HepG2 (cell line): ENCODE data around the gene ARPIN. TPM values are rescaled to one million over a fixed set of nuclear protein-coding genes. Genes with fewer than 3 reads are reported as not detected.

Source experiments
- AGO1 ChIP-seq: fragments of 200-400 bp; formaldehyde crosslinking; IDR thresholded peaks from 2 replicates; pipeline ENCODE4 v1.6.1; 2017; ENCODE audit warnings: mild to moderate bottlenecking, low read depth, low read length, moderate library complexity; ENCODE audit not compliant: poor library complexity, severe bottlenecking
- GTF2F1 ChIP-seq: fragments of 150-350 bp; IDR thresholded peaks from 2 replicates; pipeline ENCODE4 v1.6.1; 2014; ENCODE audit warnings: low read length
- MEIS1 ChIP-seq: sonication (generic); formaldehyde crosslinking; IDR thresholded peaks from 2 replicates; pipeline ENCODE4 v1.9.0; 2021; ENCODE audit warnings: mild to moderate bottlenecking, missing genetic modification reagents, moderate library complexity, borderline replicate concordance
- NR2F1 ChIP-seq, 2 experiments: fragments of 450-650 bp in 1 of 2; formaldehyde crosslinking in 1 of 2; IDR thresholded peaks; 2 replicates each; pipeline versions ENCODE4 v1.5.0 to v1.6.1; 2016 to 2020; ENCODE audit warnings: mild to moderate bottlenecking in 1 of 2, missing compliant biosample characterization in 1 of 2, missing genetic modification reagents in 1 of 2, moderate library complexity in 1 of 2
- PAWR ChIP-seq: sonication (generic); formaldehyde crosslinking; IDR thresholded peaks from 2 replicates; pipeline ENCODE4 v1.4.0; 2020; ENCODE audit warnings: missing genetic modification reagents, mild to moderate bottlenecking, borderline replicate concordance
- RFX3 ChIP-seq: IDR thresholded peaks from 2 replicates; pipeline ENCODE4 v1.6.1; 2016; ENCODE audit warnings: missing biosample characterization, missing genetic modification reagents
- SRSF4 ChIP-seq: fragments of 200-400 bp; formaldehyde crosslinking; IDR thresholded peaks from one replicate; pipeline ENCODE4 v1.6.1; 2018; ENCODE audit warnings: mild to moderate bottlenecking, low read depth, low read length, moderate library complexity; ENCODE audit not compliant: poor library complexity, severe bottlenecking
- TMF1 ChIP-seq: sonication (generic); formaldehyde crosslinking; IDR thresholded peaks from 2 replicates; pipeline ENCODE4 v1.8.1; 2022; ENCODE audit warnings: low read depth, missing genetic modification reagents
- ZBTB38 ChIP-seq: sonication (generic); formaldehyde crosslinking; IDR thresholded peaks from 2 replicates; pipeline ENCODE4 v1.5.1; 2020; ENCODE audit warnings: mild to moderate bottlenecking, missing genetic modification reagents
- ZFP36L1 ChIP-seq: sonication (generic); formaldehyde crosslinking; IDR thresholded peaks from 2 replicates; pipeline ENCODE4 v1.8.0; 2022; ENCODE audit warnings: mild to moderate bottlenecking, missing genetic modification reagents, moderate library complexity
- ZNF10 ChIP-seq: sonication (generic); formaldehyde crosslinking; IDR thresholded peaks from 2 replicates; pipeline ENCODE4 v1.4.0; 2020; ENCODE audit warnings: mild to moderate bottlenecking, low read depth, missing genetic modification reagents, borderline replicate concordance
- ZNF251 ChIP-seq: sonication (generic); formaldehyde crosslinking; IDR thresholded peaks from 2 replicates; pipeline ENCODE4 v1.9.0; 2021; ENCODE audit warnings: mild to moderate bottlenecking, missing genetic modification reagents
- ZNF350 ChIP-seq: sonication (generic); formaldehyde crosslinking; IDR thresholded peaks from 2 replicates; pipeline ENCODE4 v1.4.0; 2020; ENCODE audit warnings: mild to moderate bottlenecking, low read depth, missing genetic modification reagents, borderline replicate concordance
- polyA plus RNA-seq, 8 experiments: library from polyadenylated mRNA; depleted of rRNA in 3 of 8; stranded (reverse) in 7 of 8; unstranded in 1 of 8; fragments of >200 nt; fragmentation: Illumina TruSeq in 4 of 8; extraction: Trizol in 4 of 8; gene quantifications; 2 replicates each; pipeline versions ENCODE4 v1.2.1 to v1.2.3, GENCODE V29; 2011 to 2016; ENCODE audit warnings: low read depth in 4 of 8, missing spikeins in 1 of 8, mixed read lengths in 1 of 8; ENCODE audit not compliant: insufficient read depth in 1 of 8
- total RNA-seq, 5 experiments: library from RNA; depleted of rRNA; stranded (reverse); fragments of >200 nt; fragmentation: Illumina TruSeq; extraction: Trizol; gene quantifications; 2 replicates each; pipeline ENCODE4 v1.2.3, GENCODE V29; 2016; ENCODE audit warnings: low read depth in 1 of 5
- TF ChIP-seq, protein P1 (sequence below): sonication (generic); formaldehyde crosslinking; IDR thresholded peaks from 2 replicates; pipeline ENCODE4 v1.5.0; 2020; ENCODE audit warnings: mild to moderate bottlenecking, missing genetic modification reagents, borderline replicate concordance
- TF ChIP-seq, protein P2 (sequence below): sonication (generic); formaldehyde crosslinking; IDR thresholded peaks from 2 replicates; pipeline ENCODE4 v1.8.0; 2022; ENCODE audit warnings: missing genetic modification reagents, mild to moderate bottlenecking, inconsistent platforms, borderline replicate concordance

Gene ARPIN
- total and polyA plus RNA-seq, 2 of the 13 experiments (the other 11 are each of a cell fraction or from before 2014, with no cell fraction given), result 2.8 to 5.0 TPM

DNA sequence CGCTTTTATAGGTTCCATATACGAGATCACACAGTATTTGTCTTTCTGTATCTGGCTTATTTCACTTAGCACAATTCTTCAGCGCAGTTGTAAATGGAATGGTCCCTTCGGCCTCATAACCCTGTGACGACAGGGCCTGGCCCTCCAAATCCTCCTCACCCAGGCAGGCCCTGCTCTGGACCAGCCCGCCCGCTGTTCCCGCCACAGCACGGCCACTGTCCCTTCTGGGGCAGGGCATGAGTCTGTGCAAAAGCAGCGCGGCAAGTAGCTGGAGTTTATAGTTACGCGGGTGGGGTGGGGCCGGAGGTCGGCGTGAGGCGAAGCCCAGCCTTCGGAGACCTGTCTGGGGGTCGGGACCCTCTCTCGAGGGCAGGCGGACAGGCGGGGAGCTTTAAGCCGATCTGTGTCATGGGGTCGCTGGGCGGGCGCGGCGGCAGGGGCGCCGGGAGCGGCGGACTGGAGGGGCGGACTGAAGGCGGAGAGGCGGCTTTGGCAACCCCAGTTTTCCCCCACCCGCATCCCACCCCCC lies 543 bp downstream of the ARPIN start (continued):
- no peak for TF ChIP-seq ZNF350 (CRISPR knock-in tag)
- TF ChIP-seq ZNF251 (CRISPR knock-in tag), result 0 out of 2 replicates have a peak, but pooled peaks have one; percentile 68
- no peak for TF ChIP-seq SRSF4
- TF ChIP-seq TMF1, result 0 out of 2 replicates have a peak, but pooled peaks have one; percentile 21
- TF ChIP-seq GTF2F1, result no peak
- TF ChIP-seq AGO1, result no peak
- no peak for TF ChIP-seq NR2F1 (CRISPR knock-in tag; IDR thresholded peaks at IDR 0.05)
- TF ChIP-seq PAWR, result no peak
- 0 out of 2 replicates have a peak, but pooled peaks have one; percentile 20 for TF ChIP-seq MEIS1 (CRISPR knock-in tag)
- TF ChIP-seq RFX3 (CRISPR knock-in tag), result no peak
- TF ChIP-seq, protein P1, sequence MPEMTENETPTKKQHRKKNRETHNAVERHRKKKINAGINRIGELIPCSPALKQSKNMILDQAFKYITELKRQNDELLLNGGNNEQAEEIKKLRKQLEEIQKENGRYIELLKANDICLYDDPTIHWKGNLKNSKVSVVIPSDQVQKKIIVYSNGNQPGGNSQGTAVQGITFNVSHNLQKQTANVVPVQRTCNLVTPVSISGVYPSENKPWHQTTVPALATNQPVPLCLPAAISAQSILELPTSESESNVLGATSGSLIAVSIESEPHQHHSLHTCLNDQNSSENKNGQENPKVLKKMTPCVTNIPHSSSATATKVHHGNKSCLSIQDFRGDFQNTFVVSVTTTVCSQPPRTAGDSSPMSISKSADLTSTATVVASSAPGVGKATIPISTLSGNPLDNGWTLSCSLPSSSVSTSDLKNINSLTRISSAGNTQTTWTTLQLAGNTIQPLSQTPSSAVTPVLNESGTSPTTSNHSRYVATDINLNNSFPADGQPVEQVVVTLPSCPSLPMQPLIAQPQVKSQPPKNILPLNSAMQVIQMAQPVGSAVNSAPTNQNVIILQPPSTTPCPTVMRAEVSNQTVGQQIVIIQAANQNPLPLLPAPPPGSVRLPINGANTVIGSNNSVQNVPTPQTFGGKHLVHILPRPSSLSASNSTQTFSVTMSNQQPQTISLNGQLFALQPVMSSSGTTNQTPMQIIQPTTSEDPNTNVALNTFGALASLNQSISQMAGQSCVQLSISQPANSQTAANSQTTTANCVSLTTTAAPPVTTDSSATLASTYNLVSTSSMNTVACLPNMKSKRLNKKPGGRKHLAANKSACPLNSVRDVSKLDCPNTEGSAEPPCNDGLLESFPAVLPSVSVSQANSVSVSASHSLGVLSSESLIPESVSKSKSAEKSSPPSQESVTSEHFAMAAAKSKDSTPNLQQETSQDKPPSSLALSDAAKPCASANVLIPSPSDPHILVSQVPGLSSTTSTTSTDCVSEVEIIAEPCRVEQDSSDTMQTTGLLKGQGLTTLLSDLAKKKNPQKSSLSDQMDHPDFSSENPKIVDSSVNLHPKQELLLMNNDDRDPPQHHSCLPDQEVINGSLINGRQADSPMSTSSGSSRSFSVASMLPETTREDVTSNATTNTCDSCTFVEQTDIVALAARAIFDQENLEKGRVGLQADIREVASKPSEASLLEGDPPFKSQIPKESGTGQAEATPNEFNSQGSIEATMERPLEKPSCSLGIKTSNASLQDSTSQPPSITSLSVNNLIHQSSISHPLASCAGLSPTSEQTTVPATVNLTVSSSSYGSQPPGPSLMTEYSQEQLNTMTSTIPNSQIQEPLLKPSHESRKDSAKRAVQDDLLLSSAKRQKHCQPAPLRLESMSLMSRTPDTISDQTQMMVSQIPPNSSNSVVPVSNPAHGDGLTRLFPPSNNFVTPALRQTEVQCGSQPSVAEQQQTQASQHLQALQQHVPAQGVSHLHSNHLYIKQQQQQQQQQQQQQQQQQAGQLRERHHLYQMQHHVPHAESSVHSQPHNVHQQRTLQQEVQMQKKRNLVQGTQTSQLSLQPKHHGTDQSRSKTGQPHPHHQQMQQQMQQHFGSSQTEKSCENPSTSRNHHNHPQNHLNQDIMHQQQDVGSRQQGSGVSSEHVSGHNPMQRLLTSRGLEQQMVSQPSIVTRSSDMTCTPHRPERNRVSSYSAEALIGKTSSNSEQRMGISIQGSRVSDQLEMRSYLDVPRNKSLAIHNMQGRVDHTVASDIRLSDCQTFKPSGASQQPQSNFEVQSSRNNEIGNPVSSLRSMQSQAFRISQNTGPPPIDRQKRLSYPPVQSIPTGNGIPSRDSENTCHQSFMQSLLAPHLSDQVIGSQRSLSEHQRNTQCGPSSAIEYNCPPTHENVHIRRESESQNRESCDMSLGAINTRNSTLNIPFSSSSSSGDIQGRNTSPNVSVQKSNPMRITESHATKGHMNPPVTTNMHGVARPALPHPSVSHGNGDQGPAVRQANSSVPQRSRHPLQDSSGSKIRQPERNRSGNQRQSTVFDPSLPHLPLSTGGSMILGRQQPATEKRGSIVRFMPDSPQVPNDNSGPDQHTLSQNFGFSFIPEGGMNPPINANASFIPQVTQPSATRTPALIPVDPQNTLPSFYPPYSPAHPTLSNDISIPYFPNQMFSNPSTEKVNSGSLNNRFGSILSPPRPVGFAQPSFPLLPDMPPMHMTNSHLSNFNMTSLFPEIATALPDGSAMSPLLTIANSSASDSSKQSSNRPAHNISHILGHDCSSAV (CRISPR knock-in tag), result no peak
- no peak for TF ChIP-seq ZFP36L1 (CRISPR knock-in tag)
- no peak for TF ChIP-seq ZNF10 (CRISPR knock-in tag)
- 0 out of 2 replicates have a peak, but pooled peaks have one; percentile 22 for TF ChIP-seq ZBTB38 (CRISPR knock-in tag)
- TF ChIP-seq, protein P2, sequence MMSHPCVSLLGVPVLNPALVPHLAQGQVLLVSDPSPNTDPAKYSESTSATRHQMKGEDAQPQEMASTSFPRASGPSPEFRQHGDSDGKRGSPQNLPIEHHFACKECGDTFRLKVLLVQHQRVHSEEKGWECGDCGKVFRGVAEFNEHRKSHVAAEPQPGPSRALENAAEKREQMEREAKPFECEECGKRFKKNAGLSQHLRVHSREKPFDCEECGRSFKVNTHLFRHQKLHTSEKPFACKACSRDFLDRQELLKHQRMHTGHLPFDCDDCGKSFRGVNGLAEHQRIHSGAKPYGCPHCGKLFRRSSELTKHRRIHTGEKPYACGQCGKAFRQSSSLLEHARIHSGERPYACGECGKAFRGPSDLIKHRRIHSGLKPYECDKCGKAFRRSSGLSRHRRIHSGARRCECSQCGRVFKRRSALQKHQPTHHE (CRISPR knock-in tag), result no peak
